IMR-90 (cell line): Measurements from ENCODE around the gene TDRD6. TPM values are rescaled to one million over a fixed set of nuclear protein-coding genes. Genes with fewer than 3 reads are reported as not detected.
A peak's percentile ranks its signal among the peaks of the same experiment; 100 is the strongest.

Source experiments
- ATAC-seq: fragments of 200-7000 bp; cut with Tn5 transposase; 2 replicates; pipeline ENCODE4 v1.9.1; 2020; ENCODE audit warnings: low read depth, mild to moderate bottlenecking, moderate library complexity
- BruUV-seq: library from RNA; stranded (reverse); fragments of 400-500 nt; replicated peaks from 2 replicates; lab custom pipeline; 2021; lab: Mats Ljungman, UMichigan
- CTCF ChIA-PET: fragments of 300-600 bp; formaldehyde crosslinking; extraction: SDS; loops from one replicate; lab custom pipeline; 2021; ENCODE audit warnings: antibody characterized with exemption; lab: Yijun Ruan, JAX
- POLR2A ChIA-PET: fragments of 300-600 bp; sonication (Branson Sonifier 250); formaldehyde crosslinking; loops from one replicate; lab custom pipeline; 2022; ENCODE audit warnings: antibody characterized with exemption; ENCODE audit not compliant: unreplicated experiment; lab: Charles Lee
- DNase-seq: peaks from one replicate; pipeline ENCODE4 v3.0.0; 2013
- H2AFZ ChIP-seq: replicated peaks from 2 replicates; pipeline ENCODE3; 2013; ENCODE audit warnings: low read length, mild to moderate bottlenecking; ENCODE audit not compliant: poor library complexity
- H2AK5ac ChIP-seq: 2 replicates; pipeline ENCODE4 v1.6.1; 2013; ENCODE audit warnings: low read depth, low read length, inconsistent platforms
- H2AK9ac ChIP-seq: replicated peaks from 2 replicates; pipeline ENCODE3; 2013; ENCODE audit warnings: mild to moderate bottlenecking, low read depth, low read length, moderate library complexity; ENCODE audit not compliant: poor library complexity
- H2BK120ac ChIP-seq: 2 replicates; pipeline ENCODE4 v1.6.1; 2013; ENCODE audit warnings: low read depth, low read length, inconsistent platforms
- H2BK15ac ChIP-seq: 3 replicates; pipeline ENCODE4 v1.6.1; 2013; ENCODE audit warnings: low read depth, low read length, inconsistent platforms
- H2BK20ac ChIP-seq: 2 replicates; pipeline ENCODE4 v1.6.1; 2013; ENCODE audit warnings: low read depth, mild to moderate bottlenecking, inconsistent platforms, low read length, moderate library complexity
- H2BK5ac ChIP-seq: 2 replicates; pipeline ENCODE4 v1.6.1; 2013; ENCODE audit warnings: mild to moderate bottlenecking, low read depth, low read length, inconsistent platforms; ENCODE audit not compliant: poor library complexity, severe bottlenecking
- H3K14ac ChIP-seq: replicated peaks from 2 replicates; pipeline ENCODE4 v1.6.1; 2013; ENCODE audit warnings: low read depth, low read length, inconsistent platforms
- H3K18ac ChIP-seq: 2 replicates; pipeline ENCODE4 v1.6.1; 2013; ENCODE audit warnings: low read depth, low read length, control low read depth
- H3K23ac ChIP-seq: 2 replicates; pipeline ENCODE4 v1.6.1; 2013; ENCODE audit warnings: low read depth, low read length, inconsistent platforms
- H3K27ac ChIP-seq: 2 replicates; pipeline ENCODE4 v1.5.1; 2013; ENCODE audit warnings: mild to moderate bottlenecking, control low read depth, low read length; ENCODE audit not compliant: insufficient read depth
- H3K27me3 ChIP-seq: 2 replicates; pipeline ENCODE4 v1.6.1; 2013; ENCODE audit warnings: low read length; ENCODE audit not compliant: control insufficient read depth, insufficient read depth
- H3K36me3 ChIP-seq: 2 replicates; pipeline ENCODE4 v1.6.1; 2013; ENCODE audit warnings: low read length, mixed read lengths; ENCODE audit not compliant: control insufficient read depth, insufficient read depth
- H3K4ac ChIP-seq: 2 replicates; pipeline ENCODE4 v1.6.1; 2013; ENCODE audit warnings: low read depth, low read length, inconsistent platforms
- H3K4me1 ChIP-seq: 2 replicates; pipeline ENCODE4 v1.6.1; 2013; ENCODE audit warnings: low read length, mixed read lengths; ENCODE audit not compliant: control insufficient read depth, insufficient read depth
- H3K4me2 ChIP-seq: 2 replicates; pipeline ENCODE4 v1.6.1; 2013; ENCODE audit warnings: low read depth, mild to moderate bottlenecking, control low read depth, low read length, moderate library complexity
- H3K4me3 ChIP-seq: 2 replicates; pipeline ENCODE4 v1.5.1; 2013; ENCODE audit warnings: low read depth, mild to moderate bottlenecking, control low read depth, low read length, moderate library complexity; ENCODE audit not compliant: insufficient read depth
- H3K56ac ChIP-seq: 2 replicates; pipeline ENCODE4 v1.6.1; 2013; ENCODE audit warnings: low read length, inconsistent platforms; ENCODE audit not compliant: insufficient read depth; ENCODE audit errors: extremely low read depth
- H3K79me1 ChIP-seq, 2 experiments: 2 replicates each; pipeline ENCODE4 v1.6.1; 2013; ENCODE audit warnings: low read length in 2 of 2, inconsistent platforms in 1 of 2, low read depth in 1 of 2
- H3K9ac ChIP-seq: 2 replicates; pipeline ENCODE4 v1.6.1; 2013; ENCODE audit warnings: low read depth, low read length, control low read depth
- H3K9me1 ChIP-seq: 2 replicates; pipeline ENCODE4 v1.6.1; 2013; ENCODE audit warnings: low read length, inconsistent platforms; ENCODE audit not compliant: insufficient read depth
- H3K9me3 ChIP-seq: 2 replicates; pipeline ENCODE4 v1.6.1; 2013; ENCODE audit warnings: low read length; ENCODE audit not compliant: control insufficient read depth, insufficient read depth
- H4K20me1 ChIP-seq: 2 replicates; pipeline ENCODE4 v1.6.1; 2013; ENCODE audit warnings: low read length, inconsistent platforms; ENCODE audit not compliant: insufficient read depth
- H4K5ac ChIP-seq: 2 replicates; pipeline ENCODE4 v1.6.1; 2013; ENCODE audit warnings: mild to moderate bottlenecking, low read depth, low read length, control low read depth
- H4K8ac ChIP-seq, 2 experiments: 2 replicates each; pipeline ENCODE4 v1.6.1; 2013; ENCODE audit warnings: low read depth in 2 of 2, low read length in 2 of 2, control low read depth in 1 of 2, inconsistent platforms in 1 of 2
- H4K91ac ChIP-seq: 2 replicates; pipeline ENCODE4 v1.6.1; 2013; ENCODE audit warnings: low read depth, low read length, inconsistent platforms; ENCODE audit not compliant: insufficient read depth
- CEBPB ChIP-seq: IDR thresholded peaks from 2 replicates; pipeline ENCODE4 v1.6.1; 2012; ENCODE audit warnings: low read depth, low read length, improper control_type of control experiment
- MAZ ChIP-seq: IDR thresholded peaks from 2 replicates; pipeline ENCODE4 v1.6.1; 2012; ENCODE audit warnings: low read depth, mild to moderate bottlenecking, low read length, improper control_type of control experiment, moderate library complexity, borderline replicate concordance
- SMC3 ChIP-seq: fragments of 150-350 bp; IDR thresholded peaks from 2 replicates; pipeline ENCODE4 v1.6.1; 2016; ENCODE audit warnings: low read depth, mild to moderate bottlenecking, antibody characterized with exemption, low read length, moderate library complexity
- WGBS, 2 experiments: methylation state at CpG; one replicate each; pipeline versions ENCODE4 v1.1.5 to v1.1.7; 2013; ENCODE audit warnings: missing lambda C conversion rate in 2 of 2; ENCODE audit not compliant: insufficient read length in 1 of 2; ENCODE audit errors: extremely low coverage in 2 of 2; 5-methylcytosine and 5-hydroxymethylcytosine counted together
- dilution Hi-C: fragments of 300-500 bp; cut with HindIII; formaldehyde crosslinking; loops from one replicate; pipeline ENCODE4 v1.14.3; 2018; ENCODE audit warnings: low sequenced_read_pairs; ENCODE audit not compliant: unreplicated experiment
- in situ Hi-C: fragments of 300-500 bp; cut with MboI; formaldehyde crosslinking; loops from 3 replicates; pipeline ENCODE4 v1.14.3; 2019; ENCODE audit warnings: low sequenced_read_pairs, inconsistent platforms, mixed read lengths
- intact Hi-C: fragments of 100-400 bp; cut with micrococcal nuclease; formaldehyde crosslinking; loops from 2 replicates; pipeline ENCODE4 v1.10.0; 2022
- polyA plus RNA-seq, 3 experiments: library from polyadenylated mRNA; depleted of rRNA; stranded (reverse); fragments of >200 nt; gene quantifications; 2 replicates each; pipeline ENCODE4 v1.2.3, GENCODE V29; 2012; ENCODE audit warnings: low replicate concordance in 1 of 3
- total RNA-seq: library from RNA; depleted of rRNA; stranded (reverse); fragments of >200 nt; gene quantifications from 2 replicates; pipeline ENCODE4 v1.2.3, GENCODE V29; 2012

The TDRD6 gene
- total and polyA plus RNA-seq, 2 of the 4 experiments (the other 2 are of a cell fraction): not detected

DNA sequence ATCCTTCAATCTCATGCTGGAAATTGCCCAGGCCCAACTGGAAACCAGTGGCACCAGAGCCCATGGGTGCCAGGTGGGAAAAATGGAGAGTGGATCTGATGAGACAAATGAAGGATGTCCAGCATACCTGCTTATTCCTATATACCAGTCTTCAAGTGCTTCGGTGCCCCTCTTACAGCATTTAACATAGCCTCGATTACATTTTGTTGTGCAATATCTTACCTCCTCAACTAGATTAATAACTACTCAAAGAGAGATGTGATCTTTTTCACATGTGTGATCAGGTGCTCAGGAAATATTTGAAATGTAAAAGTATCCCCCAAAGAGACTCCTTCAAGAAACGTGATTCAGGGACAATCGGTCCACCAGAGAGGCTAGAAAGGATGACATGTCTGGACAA lies 54.2 kb downstream of the TDRD6 start:
- dilution Hi-C loops: no loop called here
- no peaks in the 10 kb centered on the region for H3K27me3 ChIP-seq
- POLR2A ChIA-PET: no interaction called here

More for the DNA sequence above, 54.2 kb downstream of the TDRD6 start:
- H3K9me1 ChIP-seq: no peaks in the 10 kb centered on the region
- no peak overlapping the region for H2BK5ac ChIP-seq
- WGBS, 2 experiments: no CpG with 5 or more reads among the region's 4 CpGs
- no peak overlapping the region for H2BK120ac ChIP-seq
- no peak overlapping the region for H4K8ac ChIP-seq
- H3K14ac ChIP-seq: no peak overlapping the region
- no peak overlapping the region for H2AK9ac ChIP-seq
- in situ Hi-C loops: no loop called here
- H4K5ac ChIP-seq: no peak overlapping the region
- H3K27ac ChIP-seq: no peak overlapping the region
- no peaks in the 10 kb centered on the region for H3K36me3 ChIP-seq
- no peaks in the 10 kb centered on the region for H3K9me3 ChIP-seq
- no peak overlapping the region for H2BK20ac ChIP-seq
- BruUV-seq: no TSS peak
- H3K4ac ChIP-seq: no peak overlapping the region
- no peaks in the 10 kb centered on the region for H4K20me1 ChIP-seq
- ATAC-seq: no peak
- H4K91ac ChIP-seq: no peak overlapping the region
- H3K18ac ChIP-seq: no peak overlapping the region
- CTCF ChIA-PET: no interaction called here
- intact Hi-C loops: no loop called here
- no peaks in the 10 kb centered on the region for H3K79me1 ChIP-seq
- no peaks in the 10 kb centered on the region for H3K4me1 ChIP-seq
- no peak overlapping the region for H2AFZ ChIP-seq
- TF ChIP-seq SMC3 (no peak), CEBPB (0 out of 2 replicates have a peak, but pooled peaks have one; percentile 27), MAZ (no peak)
- no peak overlapping the region for H3K9ac ChIP-seq
- DNase-seq: no peak
- H3K4me3 ChIP-seq: no peak overlapping the region
- no peak overlapping the region for H3K4me2 ChIP-seq
- no peak overlapping the region for H2BK15ac ChIP-seq
- no peak overlapping the region for H3K56ac ChIP-seq
- no peak overlapping the region for H2AK5ac ChIP-seq
- H3K23ac ChIP-seq: no peak overlapping the region
